Breast epithelium (tissue), 3 donors: Measurements from ENCODE around the gene TRIM56.

Experiments used
- POLR2A ChIP-seq: fragments of 450-650 bp; IDR thresholded peaks from one replicate; pipeline ENCODE4 v1.6.1; 2016; ENCODE audit warnings: antibody characterized with exemption, mild to moderate bottlenecking, moderate library complexity
- POLR2AphosphoS5 ChIP-seq, 3 donors: sonication (generic); formaldehyde crosslinking; IDR thresholded peaks; one replicate each; pipeline ENCODE4 v1.6.1; 2017; ENCODE audit warnings: antibody characterized with exemption in 3 of 3
- TF ChIP-seq, protein P1 (sequence below), 3 donors: fragments of 450-650 bp; IDR thresholded peaks; one replicate each; pipeline ENCODE4 v1.5.1; 2016 to 2017; ENCODE audit warnings: antibody characterized with exemption in 3 of 3, mild to moderate bottlenecking in 3 of 3, moderate library complexity in 3 of 3

DNA sequence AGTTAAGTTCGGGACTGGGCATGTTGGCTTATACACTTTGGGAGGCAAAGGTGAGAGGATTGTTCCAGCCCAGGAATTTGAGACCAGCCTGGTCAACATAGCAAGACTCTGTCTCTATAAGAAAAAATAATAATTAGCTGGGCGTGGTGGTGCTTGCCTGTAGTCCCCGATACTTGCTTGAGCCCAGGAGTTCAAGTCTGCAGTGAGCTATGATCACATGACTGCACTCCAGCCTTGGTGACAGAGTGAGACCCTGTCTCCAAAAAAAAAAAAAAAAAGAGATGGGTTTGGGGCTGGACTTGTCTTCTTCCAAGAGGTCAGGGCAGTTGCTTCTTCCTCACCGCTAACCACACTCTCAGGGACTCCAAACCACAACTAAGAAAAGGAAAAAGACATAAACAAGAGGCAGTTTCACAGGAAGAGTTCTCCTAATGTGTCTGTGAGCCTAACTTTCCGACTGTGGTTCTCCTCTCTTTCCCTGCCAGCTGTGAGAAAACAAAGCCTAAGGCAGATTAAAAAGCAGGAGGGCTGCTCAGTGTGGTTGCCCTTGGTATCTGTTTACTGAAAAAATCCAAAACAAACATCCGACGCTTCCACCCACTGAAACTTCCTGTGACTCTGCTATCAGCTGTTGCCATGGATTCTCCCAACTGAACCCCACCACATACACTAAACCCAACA, 39.2 kb downstream of the TRIM56 start:
- TF ChIP-seq, protein P1, sequence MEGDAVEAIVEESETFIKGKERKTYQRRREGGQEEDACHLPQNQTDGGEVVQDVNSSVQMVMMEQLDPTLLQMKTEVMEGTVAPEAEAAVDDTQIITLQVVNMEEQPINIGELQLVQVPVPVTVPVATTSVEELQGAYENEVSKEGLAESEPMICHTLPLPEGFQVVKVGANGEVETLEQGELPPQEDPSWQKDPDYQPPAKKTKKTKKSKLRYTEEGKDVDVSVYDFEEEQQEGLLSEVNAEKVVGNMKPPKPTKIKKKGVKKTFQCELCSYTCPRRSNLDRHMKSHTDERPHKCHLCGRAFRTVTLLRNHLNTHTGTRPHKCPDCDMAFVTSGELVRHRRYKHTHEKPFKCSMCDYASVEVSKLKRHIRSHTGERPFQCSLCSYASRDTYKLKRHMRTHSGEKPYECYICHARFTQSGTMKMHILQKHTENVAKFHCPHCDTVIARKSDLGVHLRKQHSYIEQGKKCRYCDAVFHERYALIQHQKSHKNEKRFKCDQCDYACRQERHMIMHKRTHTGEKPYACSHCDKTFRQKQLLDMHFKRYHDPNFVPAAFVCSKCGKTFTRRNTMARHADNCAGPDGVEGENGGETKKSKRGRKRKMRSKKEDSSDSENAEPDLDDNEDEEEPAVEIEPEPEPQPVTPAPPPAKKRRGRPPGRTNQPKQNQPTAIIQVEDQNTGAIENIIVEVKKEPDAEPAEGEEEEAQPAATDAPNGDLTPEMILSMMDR (IDR thresholded peaks at IDR 0.05), result no peak
- TF ChIP-seq POLR2A (no peak), POLR2AphosphoS5 (IDR thresholded peaks at IDR 0.05) (no peak)
